ENCODE measurements around the gene FAM20C. TPM values are rescaled to one million over a fixed set of nuclear protein-coding genes. Genes with fewer than 3 reads are reported as not detected.

FAM20C gene
- total RNA-seq, 4 donors from 2014 or later = 9.6 to 35.3 (median 18.6) TPM

DNA sequence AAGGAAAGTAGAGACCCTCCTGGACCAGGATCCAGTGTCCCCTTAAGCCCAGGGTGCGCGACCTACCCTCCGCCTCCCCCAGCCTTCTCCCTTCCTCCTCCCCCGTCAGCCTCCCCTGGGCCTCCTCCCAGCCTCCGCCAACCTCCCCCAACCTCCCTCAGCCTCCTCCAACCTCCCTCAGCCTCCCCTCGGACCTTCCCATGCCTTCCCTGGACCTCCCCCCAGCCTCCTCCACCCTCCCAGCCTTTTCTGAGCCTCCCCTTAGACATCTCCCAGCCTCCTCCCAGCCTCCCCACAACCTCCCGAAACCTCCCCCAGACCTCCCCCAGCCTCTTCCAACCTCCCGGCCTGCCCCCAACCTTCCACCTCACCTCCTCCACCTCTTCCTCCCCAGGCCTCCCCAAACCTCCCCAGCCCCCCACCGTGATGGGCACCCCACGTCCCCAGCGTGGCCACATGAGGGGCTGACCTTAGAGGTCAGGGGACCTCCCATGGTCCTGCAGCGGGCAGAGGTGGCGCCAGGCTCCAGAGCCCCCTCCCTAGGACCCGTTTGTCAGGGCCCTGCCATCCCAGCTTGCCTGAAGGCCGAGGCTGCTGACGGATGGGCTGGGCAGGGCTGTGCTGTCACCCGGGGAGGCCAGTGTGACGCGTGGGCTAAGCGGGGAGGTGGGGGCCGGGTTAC is 18.8 kb downstream of the FAM20C start:
- H3K4me3 ChIP-seq = no peak overlapping the region
- ATAC-seq (no peak), DNase-seq (no peak)
- in situ Hi-C loops (cut with MboI; ENCODE audit: low sequenced_read_pairs in 4 of 4) = no loop called here
- TF ChIP-seq, protein P1, sequence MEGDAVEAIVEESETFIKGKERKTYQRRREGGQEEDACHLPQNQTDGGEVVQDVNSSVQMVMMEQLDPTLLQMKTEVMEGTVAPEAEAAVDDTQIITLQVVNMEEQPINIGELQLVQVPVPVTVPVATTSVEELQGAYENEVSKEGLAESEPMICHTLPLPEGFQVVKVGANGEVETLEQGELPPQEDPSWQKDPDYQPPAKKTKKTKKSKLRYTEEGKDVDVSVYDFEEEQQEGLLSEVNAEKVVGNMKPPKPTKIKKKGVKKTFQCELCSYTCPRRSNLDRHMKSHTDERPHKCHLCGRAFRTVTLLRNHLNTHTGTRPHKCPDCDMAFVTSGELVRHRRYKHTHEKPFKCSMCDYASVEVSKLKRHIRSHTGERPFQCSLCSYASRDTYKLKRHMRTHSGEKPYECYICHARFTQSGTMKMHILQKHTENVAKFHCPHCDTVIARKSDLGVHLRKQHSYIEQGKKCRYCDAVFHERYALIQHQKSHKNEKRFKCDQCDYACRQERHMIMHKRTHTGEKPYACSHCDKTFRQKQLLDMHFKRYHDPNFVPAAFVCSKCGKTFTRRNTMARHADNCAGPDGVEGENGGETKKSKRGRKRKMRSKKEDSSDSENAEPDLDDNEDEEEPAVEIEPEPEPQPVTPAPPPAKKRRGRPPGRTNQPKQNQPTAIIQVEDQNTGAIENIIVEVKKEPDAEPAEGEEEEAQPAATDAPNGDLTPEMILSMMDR (IDR thresholded peaks at IDR 0.05 in 4 of 5, conservative IDR thresholded peaks at IDR 0.05 in 1 of 5) = no peak
- TF ChIP-seq POLR2A (IDR thresholded peaks at IDR 0.05) = no peak
- no peak overlapping the region for H3K27ac ChIP-seq
- no peaks in the 10 kb centered on the region for H3K27me3 ChIP-seq
- H3K9me3 ChIP-seq = no peaks in the 10 kb centered on the region
- peaks cover 0 to 13% of the 10 kb centered on the region in 2 donors for H3K36me3 ChIP-seq
- peaks cover 14 to 18% of the 10 kb centered on the region in 2 donors for H3K4me1 ChIP-seq
- intact Hi-C loops (cut with DNase I; ENCODE audit: low total_unique reads) = no loop called here

DNA sequence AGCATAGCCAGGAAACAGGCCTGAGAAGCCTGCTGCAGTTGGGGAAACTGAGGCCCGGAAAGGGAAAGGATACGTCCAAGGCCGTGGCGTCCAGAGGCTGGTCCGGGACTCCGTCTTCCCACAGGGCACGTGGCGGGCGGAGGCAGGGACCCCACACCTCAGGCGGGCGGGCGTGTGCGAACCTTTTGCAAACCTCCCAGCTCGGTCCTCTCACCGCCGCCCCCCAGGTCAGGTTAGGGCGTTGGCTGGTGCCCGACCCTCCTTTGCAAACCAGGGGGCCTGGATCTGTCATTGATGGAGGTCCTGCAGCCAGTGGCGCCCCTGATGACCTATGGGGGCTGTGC is 19.3 kb downstream of the FAM20C start:
- intact Hi-C loops (cut with DNase I; ENCODE audit: low total_unique reads) = no loop called here
- Histone ChIP-seq H3K4me3 (no peak overlapping the region), H3K36me3 (peaks cover 0 to 12% of the 10 kb centered on the region in 2 donors)

DNA sequence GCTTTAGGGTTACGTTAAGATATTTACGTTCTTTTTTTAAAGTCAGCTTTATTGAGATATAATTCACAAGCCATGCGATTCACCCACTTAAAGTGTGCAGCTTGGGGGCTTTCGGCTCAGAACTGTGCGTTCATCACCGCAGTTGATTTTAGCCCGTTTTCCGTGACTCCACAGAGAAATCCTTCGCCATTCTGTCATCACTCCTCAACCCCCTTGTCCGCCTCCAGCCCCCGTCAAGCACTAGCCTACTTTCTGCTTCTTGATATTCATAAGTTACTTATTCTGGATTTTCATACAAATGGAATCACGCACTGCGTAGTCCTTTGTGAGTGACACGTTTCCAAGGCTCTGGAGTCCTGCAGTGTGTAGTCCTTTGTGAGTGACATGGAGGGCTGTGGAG is 20.4 kb downstream of the FAM20C start:
- H3K4me3 ChIP-seq = no peak overlapping the region
- H3K4me1 ChIP-seq = peaks cover 14 to 22% of the 10 kb centered on the region in 2 donors
- H3K27ac ChIP-seq = no peak overlapping the region
- in situ Hi-C loops (cut with MboI; ENCODE audit: low sequenced_read_pairs in 4 of 4) = no loop called here
- H3K36me3 ChIP-seq = peaks cover 0 to 12% of the 10 kb centered on the region in 2 donors
- ATAC-seq (no peak), DNase-seq (no peak)
- TF ChIP-seq, protein P1 (IDR thresholded peaks at IDR 0.05 in 4 of 5, conservative IDR thresholded peaks at IDR 0.05 in 1 of 5) = no peak
- TF ChIP-seq POLR2A (IDR thresholded peaks at IDR 0.05) = no peak
- H3K9me3 ChIP-seq = no peaks in the 10 kb centered on the region
- H3K27me3 ChIP-seq = no peaks in the 10 kb centered on the region
- intact Hi-C loops (cut with DNase I; ENCODE audit: low total_unique reads) = no loop called here

More for the DNA sequence above, 19.3 kb downstream of the FAM20C start:
- ATAC-seq = no peak
- peaks cover 14 to 19% of the 10 kb centered on the region in 2 donors for H3K4me1 ChIP-seq
- H3K27ac ChIP-seq = no peak overlapping the region
- in situ Hi-C loops (cut with MboI; ENCODE audit: low sequenced_read_pairs in 4 of 4) = no loop called here
- TF ChIP-seq POLR2A (IDR thresholded peaks at IDR 0.05) = no peak
- TF ChIP-seq, protein P1 (IDR thresholded peaks at IDR 0.05 in 4 of 5, conservative IDR thresholded peaks at IDR 0.05 in 1 of 5) = no peak
- no peaks in the 10 kb centered on the region for H3K27me3 ChIP-seq
- DNase-seq = no peak
- no peaks in the 10 kb centered on the region for H3K9me3 ChIP-seq

DNA sequence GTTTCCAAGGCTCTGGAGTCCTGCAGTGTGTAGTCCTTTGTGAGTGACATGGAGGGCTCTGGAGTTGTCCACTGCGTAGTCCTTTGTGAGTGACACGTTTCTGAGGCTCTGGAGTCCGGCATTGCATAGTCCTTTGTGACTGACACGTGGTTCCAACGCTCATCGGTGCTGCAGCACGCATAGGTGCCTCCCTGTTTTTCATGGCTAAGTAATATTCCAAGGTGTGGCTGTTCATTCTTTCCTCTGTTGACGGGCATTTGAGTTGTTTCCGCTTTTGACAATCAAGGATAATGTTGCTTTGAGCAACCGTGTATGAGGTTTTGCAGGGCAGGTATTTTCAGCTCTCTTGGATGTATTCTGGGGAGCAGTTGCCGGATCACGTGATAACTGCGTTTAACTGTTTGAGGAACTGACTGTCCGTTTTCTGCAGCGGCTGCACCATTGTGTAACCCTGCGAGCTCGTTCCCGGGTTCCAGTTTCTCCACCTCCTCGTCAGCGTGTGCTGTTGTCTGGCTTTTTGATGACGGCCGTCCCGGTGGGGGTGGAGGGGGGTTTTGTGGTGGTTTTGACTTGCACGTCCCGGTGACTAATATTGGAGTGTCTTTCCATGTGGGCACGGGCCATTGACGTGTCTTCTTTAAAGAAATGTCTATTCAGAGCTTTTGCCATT is 21.1 kb downstream of the FAM20C start:
- DNase-seq (no peak), ATAC-seq (no peak)
- no peaks in the 10 kb centered on the region for H3K9me3 ChIP-seq
- TF ChIP-seq POLR2A (IDR thresholded peaks at IDR 0.05) = no peak
- TF ChIP-seq, protein P1 (IDR thresholded peaks at IDR 0.05 in 4 of 5, conservative IDR thresholded peaks at IDR 0.05 in 1 of 5) = no peak
- peaks cover 0 to 16% of the 10 kb centered on the region in 2 donors for H3K36me3 ChIP-seq
- intact Hi-C loops (cut with DNase I; ENCODE audit: low total_unique reads) = no loop called here
- H3K4me1 ChIP-seq = peaks cover 14 to 22% of the 10 kb centered on the region in 2 donors
- in situ Hi-C loops (cut with MboI; ENCODE audit: low sequenced_read_pairs in 4 of 4) = no loop called here
- H3K27ac ChIP-seq = no peak overlapping the region
- no peaks in the 10 kb centered on the region for H3K27me3 ChIP-seq
- no peak overlapping the region for H3K4me3 ChIP-seq

All from gastrocnemius medialis (tissue), 4 donors.